Endothelial cell of umbilical vein (primary cell): Measurements from ENCODE around the gene DCTN4. TPM values are rescaled to one million over a fixed set of nuclear protein-coding genes. Genes with fewer than 3 reads are reported as not detected.

Source experiments
- BruUV-seq: library from RNA; stranded (reverse); fragments of 400-500 nt; replicated peaks from 2 replicates; lab custom pipeline; 2021; lab: Mats Ljungman, UMichigan
- CTCF ChIA-PET: fragments of 300-600, 350-600 bp; sonication (Branson Sonifier 250); formaldehyde crosslinking; loops from one replicate; lab custom pipeline; 2021; ENCODE audit warnings: antibody characterized with exemption, inconsistent platforms; lab: Charles Lee
- POLR2A ChIA-PET: fragments of 300-600, 350-600 bp; sonication (Branson Sonifier 250); formaldehyde crosslinking; loops from one replicate; lab custom pipeline; 2021; ENCODE audit warnings: antibody characterized with exemption, inconsistent platforms; lab: Charles Lee
- DNase-seq: peaks from one replicate; pipeline ENCODE4 v3.0.0-alpha.2; 2011; ENCODE audit warnings: low read depth, low spot score
- FAIRE-seq: peaks from 2 replicates; lab custom pipeline; 2011; peaks lifted over from hg19 to GRCh38; lab: Jason Lieb, UNC
- H2AFZ ChIP-seq: 2 replicates; pipeline ENCODE4 v1.6.0; 2012; ENCODE audit warnings: low read depth, low read length, control low read depth, inconsistent platforms
- H3K27ac ChIP-seq: 2 replicates; pipeline ENCODE4 v1.5.1; 2011; ENCODE audit warnings: low read depth, mild to moderate bottlenecking, control low read depth, low read length, moderate library complexity; ENCODE audit not compliant: insufficient read depth
- H3K27me3 ChIP-seq, 2 experiments: 2 replicates each; pipeline versions ENCODE4 v1.6.0 to v1.6.1; 2011; ENCODE audit warnings: low read length in 2 of 2, mixed read lengths in 1 of 2; ENCODE audit not compliant: control insufficient read depth in 2 of 2, insufficient read depth in 2 of 2
- H3K36me3 ChIP-seq, 2 experiments: 2 replicates in 1 of 2; 3 replicates in 1 of 2; pipeline ENCODE4 v1.5.1; 2011; ENCODE audit warnings: low read length in 2 of 2, mild to moderate bottlenecking in 1 of 2, moderate library complexity in 1 of 2; ENCODE audit not compliant: control insufficient read depth in 2 of 2, insufficient read depth in 2 of 2; ENCODE audit errors: extremely low read depth in 1 of 2
- H3K4me1 ChIP-seq: 3 replicates; pipeline ENCODE4 v1.5.1; 2011; ENCODE audit warnings: mild to moderate bottlenecking, low read length; ENCODE audit not compliant: control insufficient read depth, insufficient read depth; ENCODE audit errors: extremely low read depth
- H3K4me2 ChIP-seq: 2 replicates; pipeline ENCODE4 v1.6.1; 2011; ENCODE audit warnings: low read length, control low read depth, mixed read lengths; ENCODE audit not compliant: insufficient read depth
- H3K4me3 ChIP-seq, 3 experiments: fragments of 200-600 bp in 1 of 3; sonication (generic), shearing (Covaris generic) in 1 of 3; replicated peaks in 1 of 3; 2 replicates each; pipeline ENCODE4 v1.5.1; 2011 to 2016; ENCODE audit warnings: control low read depth in 3 of 3, low read length in 3 of 3, mild to moderate bottlenecking in 2 of 3, inconsistent platforms in 1 of 3, low read depth in 1 of 3, moderate library complexity in 1 of 3; ENCODE audit not compliant: insufficient read depth in 1 of 3
- H3K79me2 ChIP-seq: 2 replicates; pipeline ENCODE4 v1.6.0; 2012; ENCODE audit warnings: low read length, inconsistent platforms; ENCODE audit not compliant: control insufficient read depth, insufficient read depth
- H3K9ac ChIP-seq: replicated peaks from 2 replicates; pipeline ENCODE3; 2011; ENCODE audit warnings: low read length, control low read depth; ENCODE audit not compliant: insufficient read depth; ENCODE audit errors: extremely low read depth
- H3K9me1 ChIP-seq: replicated peaks from 3 replicates; pipeline ENCODE4 v1.6.0; 2011; ENCODE audit warnings: mild to moderate bottlenecking, low read length; ENCODE audit not compliant: control insufficient read depth, insufficient read depth; ENCODE audit errors: extremely low read depth
- H3K9me3 ChIP-seq: replicated peaks from 2 replicates; pipeline ENCODE4 v1.5.1; 2012; ENCODE audit warnings: low read length, inconsistent platforms; ENCODE audit not compliant: control insufficient read depth, insufficient read depth
- H4K20me1 ChIP-seq: replicated peaks from 2 replicates; pipeline ENCODE3; 2011; ENCODE audit warnings: mild to moderate bottlenecking, low read length; ENCODE audit not compliant: control insufficient read depth, insufficient read depth; ENCODE audit errors: extremely low read depth
- CTCF ChIP-seq, 2 donors: IDR thresholded peaks; 1 replicate in 1 of 2; 2 replicates in 1 of 2; pipeline ENCODE4 v1.5.1; 2011; ENCODE audit warnings: low read length in 2 of 2, mild to moderate bottlenecking in 2 of 2, moderate library complexity in 2 of 2, control low read depth in 1 of 2, inconsistent platforms in 1 of 2, low read depth in 1 of 2; ENCODE audit not compliant: insufficient read depth in 1 of 2; ENCODE audit errors: extremely low read depth in 1 of 2
- EZH2 ChIP-seq: IDR thresholded peaks from 2 replicates; pipeline ENCODE4 v1.6.1; 2012; ENCODE audit warnings: borderline replicate concordance, low read depth, mild to moderate bottlenecking, moderate library complexity, low read length, inconsistent platforms; ENCODE audit not compliant: severe bottlenecking
- FOS ChIP-seq: IDR thresholded peaks from 2 replicates; pipeline ENCODE4 v1.6.1; 2011; ENCODE audit warnings: mild to moderate bottlenecking, low read length, moderate library complexity, borderline replicate concordance; ENCODE audit not compliant: insufficient read depth
- GATA2 ChIP-seq: IDR thresholded peaks from 2 replicates; pipeline ENCODE4 v1.7.0; 2011; ENCODE audit warnings: low read depth, mild to moderate bottlenecking, moderate library complexity, mixed read lengths, low read length; ENCODE audit not compliant: insufficient read length, insufficient read depth
- JUN ChIP-seq: IDR thresholded peaks from 2 replicates; pipeline ENCODE4 v1.6.1; 2011; ENCODE audit warnings: borderline replicate concordance, low read depth; ENCODE audit not compliant: insufficient read length, insufficient read depth
- MAX ChIP-seq: IDR thresholded peaks from 2 replicates; pipeline ENCODE4 v1.6.1; 2011; ENCODE audit not compliant: insufficient read depth, insufficient read length
- MYC ChIP-seq: IDR thresholded peaks from one replicate; pipeline ENCODE4 v1.6.1; 2011; ENCODE audit warnings: mild to moderate bottlenecking, low read depth, low read length
- POLR2A ChIP-seq: IDR thresholded peaks from 2 replicates; pipeline ENCODE4 v1.6.1; 2012; ENCODE audit warnings: low read depth, mild to moderate bottlenecking, control low read depth, low read length
- POLR2AphosphoS5 ChIP-seq: IDR thresholded peaks from 2 replicates; pipeline ENCODE4 v1.6.1; 2012; ENCODE audit warnings: low read depth, mild to moderate bottlenecking, control low read depth, low read length, moderate library complexity; ENCODE audit not compliant: insufficient read depth
- dilution Hi-C: fragments of 300-500 bp; cut with MboI; formaldehyde crosslinking; loops from one replicate; pipeline ENCODE4 v1.15.0; 2019; ENCODE audit warnings: low sequenced_read_pairs; ENCODE audit not compliant: extremely low pct_ligation_motif_present
- intact Hi-C: fragments of 100-400 bp; cut with micrococcal nuclease; formaldehyde crosslinking; loops from one replicate; pipeline ENCODE4 v1.10.0; 2022
- polyA plus RNA-seq, 4 experiments: library from polyadenylated mRNA; depleted of rRNA in 3 of 4; stranded (reverse) in 3 of 4; unstranded in 1 of 4; fragments of >200 nt; gene quantifications; 2 replicates each; pipeline versions ENCODE4 v1.2.1 to v1.2.3, GENCODE V29; 2011 to 2012; ENCODE audit warnings: missing spikeins in 1 of 4
- total RNA-seq: library from RNA; stranded (reverse); gene quantifications from 2 replicates; pipeline ENCODE4 v1.2.3, GENCODE V29; 2021

DCTN4 gene
- total and polyA plus RNA-seq, 2 donors (not counting 3 experiments of a cell fraction or from before 2014, with no cell fraction given): 22.4 to 47.3 TPM

- DNase-seq: no peak
- H3K4me3 ChIP-seq: no peak overlapping the region
- intact Hi-C loops: no loop called here
- TF ChIP-seq FOS (no peak), MAX (no peak), POLR2AphosphoS5 (no peak), EZH2 (no peak), CTCF (IDR thresholded peaks at IDR 0.05; ENCODE audit: extremely low read depth in 1 of 2, insufficient read depth in 1 of 2, low read depth in 1 of 2, low read length in 2 of 2) (no peak), MYC (no peak), POLR2A (no peak), GATA2 (no peak), JUN (no peak)
- no peak overlapping the region for H2AFZ ChIP-seq
- dilution Hi-C loops: no loop called here
- H3K4me2 ChIP-seq: no peak overlapping the region
- CTCF ChIA-PET: no interaction called here
- H3K9me1 ChIP-seq: no peaks in the 10 kb centered on the region
- BruUV-seq: no TSS peak
- H3K27me3 ChIP-seq: peaks cover 13 to 27% of the 10 kb centered on the region in 2 experiments
- POLR2A ChIA-PET: no interaction called here
- H3K9me3 ChIP-seq: no peaks in the 10 kb centered on the region
- no peaks in the 10 kb centered on the region for H3K36me3 ChIP-seq
- H3K4me1 ChIP-seq: no peaks in the 10 kb centered on the region
- no peak overlapping the region for H3K27ac ChIP-seq
- no peak for FAIRE-seq
- no peaks in the 10 kb centered on the region for H4K20me1 ChIP-seq
- H3K9ac ChIP-seq: no peak overlapping the region
- H3K79me2 ChIP-seq: no peaks in the 10 kb centered on the region
Observed at GRCh38 chr5:150797384-150797783, 38.6 kb upstream of the DCTN4 start.
